ENCODE data around the gene SCYGR3. TPM values are rescaled to one million over a fixed set of nuclear protein-coding genes. Genes with fewer than 3 reads are reported as not detected.

The SCYGR3 gene
- total and polyA plus RNA-seq, 2 donors from 2014 or later, result not detected

- H3K4me3 ChIP-seq (ENCODE audit: low read length in 3 of 3), result no peak overlapping the region
- H3K36me3 ChIP-seq (ENCODE audit: control insufficient read depth in 2 of 3, insufficient read depth in 3 of 3, low read length in 3 of 3), result no peaks in the 10 kb centered on the region
- no peaks in the 10 kb centered on the region for H3K27me3 ChIP-seq (ENCODE audit: control insufficient read depth, insufficient read depth, low read length)
- TF ChIP-seq, protein P1, sequence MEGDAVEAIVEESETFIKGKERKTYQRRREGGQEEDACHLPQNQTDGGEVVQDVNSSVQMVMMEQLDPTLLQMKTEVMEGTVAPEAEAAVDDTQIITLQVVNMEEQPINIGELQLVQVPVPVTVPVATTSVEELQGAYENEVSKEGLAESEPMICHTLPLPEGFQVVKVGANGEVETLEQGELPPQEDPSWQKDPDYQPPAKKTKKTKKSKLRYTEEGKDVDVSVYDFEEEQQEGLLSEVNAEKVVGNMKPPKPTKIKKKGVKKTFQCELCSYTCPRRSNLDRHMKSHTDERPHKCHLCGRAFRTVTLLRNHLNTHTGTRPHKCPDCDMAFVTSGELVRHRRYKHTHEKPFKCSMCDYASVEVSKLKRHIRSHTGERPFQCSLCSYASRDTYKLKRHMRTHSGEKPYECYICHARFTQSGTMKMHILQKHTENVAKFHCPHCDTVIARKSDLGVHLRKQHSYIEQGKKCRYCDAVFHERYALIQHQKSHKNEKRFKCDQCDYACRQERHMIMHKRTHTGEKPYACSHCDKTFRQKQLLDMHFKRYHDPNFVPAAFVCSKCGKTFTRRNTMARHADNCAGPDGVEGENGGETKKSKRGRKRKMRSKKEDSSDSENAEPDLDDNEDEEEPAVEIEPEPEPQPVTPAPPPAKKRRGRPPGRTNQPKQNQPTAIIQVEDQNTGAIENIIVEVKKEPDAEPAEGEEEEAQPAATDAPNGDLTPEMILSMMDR (IDR thresholded peaks at IDR 0.05; ENCODE audit: borderline replicate concordance, extremely low read depth, insufficient read depth), result no peak
- H3K9me3 ChIP-seq (ENCODE audit: control insufficient read depth in 2 of 3, insufficient read depth in 1 of 3, low read length in 3 of 3), result no peaks in the 10 kb centered on the region
- H3K9ac ChIP-seq (ENCODE audit: low read length in 3 of 3), result no peak overlapping the region
- DNase-seq, result peak in 1 of 5 donors; percentile 10
- no peaks in the 10 kb centered on the region for H3K4me1 ChIP-seq (ENCODE audit: control insufficient read depth in 2 of 3, insufficient read depth in 2 of 3, low read depth in 1 of 3, low read length in 3 of 3)
- intact Hi-C loops (cut with DNase I), result no loop called here
- no peak overlapping the region for H3K27ac ChIP-seq (ENCODE audit: low read depth in 2 of 2, low read length in 2 of 2)
- no peak for FAIRE-seq
These were observed 36.0 kb downstream of the SCYGR3 start for GRCh38 chr2:227578642-227579041.

- Histone ChIP-seq H3K4me1 (ENCODE audit: control insufficient read depth in 2 of 3, insufficient read depth in 2 of 3, low read depth in 1 of 3, low read length in 3 of 3) (no peaks in the 10 kb centered on the region), H3K27me3 (ENCODE audit: control insufficient read depth, insufficient read depth, low read length) (no peaks in the 10 kb centered on the region), H3K4me3 (ENCODE audit: low read length in 3 of 3) (no peak overlapping the region), H3K9ac (ENCODE audit: low read length in 3 of 3) (no peak overlapping the region), H3K9me3 (ENCODE audit: control insufficient read depth in 2 of 3, insufficient read depth in 1 of 3, low read length in 3 of 3) (no peaks in the 10 kb centered on the region), H3K36me3 (ENCODE audit: control insufficient read depth in 2 of 3, insufficient read depth in 3 of 3, low read length in 3 of 3) (no peaks in the 10 kb centered on the region), H3K27ac (ENCODE audit: low read depth in 2 of 2, low read length in 2 of 2) (no peak overlapping the region)
- DNase-seq (no peak), FAIRE-seq (no peak)
- intact Hi-C loops (cut with DNase I), result no loop called here
- TF ChIP-seq, protein P1 (IDR thresholded peaks at IDR 0.05; ENCODE audit: borderline replicate concordance, extremely low read depth, insufficient read depth), result no peak
These were observed 37.1 kb downstream of the SCYGR3 start for GRCh38 chr2:227577555-227577954.

- no peaks in the 10 kb centered on the region for H3K9me3 ChIP-seq (ENCODE audit: control insufficient read depth in 2 of 3, insufficient read depth in 1 of 3, low read length in 3 of 3)
- intact Hi-C loops (cut with DNase I), result no loop called here
- H3K36me3 ChIP-seq (ENCODE audit: control insufficient read depth in 2 of 3, insufficient read depth in 3 of 3, low read length in 3 of 3), result no peaks in the 10 kb centered on the region
- no peak overlapping the region for H3K4me3 ChIP-seq (ENCODE audit: low read length in 3 of 3)
- TF ChIP-seq, protein P1 (IDR thresholded peaks at IDR 0.05; ENCODE audit: borderline replicate concordance, extremely low read depth, insufficient read depth), result no peak
- no peaks in the 10 kb centered on the region for H3K27me3 ChIP-seq (ENCODE audit: control insufficient read depth, insufficient read depth, low read length)
- no peak for FAIRE-seq
- H3K9ac ChIP-seq (ENCODE audit: low read length in 3 of 3), result no peak overlapping the region
- no peak for DNase-seq
- no peak overlapping the region for H3K27ac ChIP-seq (ENCODE audit: low read depth in 2 of 2, low read length in 2 of 2)
- no peaks in the 10 kb centered on the region for H3K4me1 ChIP-seq (ENCODE audit: control insufficient read depth in 2 of 3, insufficient read depth in 2 of 3, low read depth in 1 of 3, low read length in 3 of 3)
These were observed 37.8 kb downstream of the SCYGR3 start for GRCh38 chr2:227576812-227577211.

- Histone ChIP-seq H3K27ac (ENCODE audit: low read depth in 2 of 2, low read length in 2 of 2) (no peak overlapping the region), H3K9ac (ENCODE audit: low read length in 3 of 3) (no peak overlapping the region), H3K4me1 (ENCODE audit: control insufficient read depth in 2 of 3, insufficient read depth in 2 of 3, low read depth in 1 of 3, low read length in 3 of 3) (no peaks in the 10 kb centered on the region), H3K9me3 (ENCODE audit: control insufficient read depth in 2 of 3, insufficient read depth in 1 of 3, low read length in 3 of 3) (no peaks in the 10 kb centered on the region), H3K4me3 (ENCODE audit: low read length in 3 of 3) (no peak overlapping the region), H3K36me3 (ENCODE audit: control insufficient read depth in 2 of 3, insufficient read depth in 3 of 3, low read length in 3 of 3) (no peaks in the 10 kb centered on the region), H3K27me3 (ENCODE audit: control insufficient read depth, insufficient read depth, low read length) (no peaks in the 10 kb centered on the region)
- DNase-seq (no peak), FAIRE-seq (no peak)
- intact Hi-C loops (cut with DNase I), result no loop called here
- TF ChIP-seq, protein P1 (IDR thresholded peaks at IDR 0.05; ENCODE audit: borderline replicate concordance, extremely low read depth, insufficient read depth), result no peak
These were observed 38.5 kb downstream of the SCYGR3 start for GRCh38 chr2:227576110-227576509.
